ENCODE results near the gene ST6GAL1. TPM values are rescaled to one million over a fixed set of nuclear protein-coding genes. Genes with fewer than 3 reads are reported as not detected.
A peak's percentile ranks its signal among the peaks of the same experiment; 100 is the strongest.

ST6GAL1 gene
- total RNA-seq, 1 donor from 2014 or later, result 36.6 TPM

DNA sequence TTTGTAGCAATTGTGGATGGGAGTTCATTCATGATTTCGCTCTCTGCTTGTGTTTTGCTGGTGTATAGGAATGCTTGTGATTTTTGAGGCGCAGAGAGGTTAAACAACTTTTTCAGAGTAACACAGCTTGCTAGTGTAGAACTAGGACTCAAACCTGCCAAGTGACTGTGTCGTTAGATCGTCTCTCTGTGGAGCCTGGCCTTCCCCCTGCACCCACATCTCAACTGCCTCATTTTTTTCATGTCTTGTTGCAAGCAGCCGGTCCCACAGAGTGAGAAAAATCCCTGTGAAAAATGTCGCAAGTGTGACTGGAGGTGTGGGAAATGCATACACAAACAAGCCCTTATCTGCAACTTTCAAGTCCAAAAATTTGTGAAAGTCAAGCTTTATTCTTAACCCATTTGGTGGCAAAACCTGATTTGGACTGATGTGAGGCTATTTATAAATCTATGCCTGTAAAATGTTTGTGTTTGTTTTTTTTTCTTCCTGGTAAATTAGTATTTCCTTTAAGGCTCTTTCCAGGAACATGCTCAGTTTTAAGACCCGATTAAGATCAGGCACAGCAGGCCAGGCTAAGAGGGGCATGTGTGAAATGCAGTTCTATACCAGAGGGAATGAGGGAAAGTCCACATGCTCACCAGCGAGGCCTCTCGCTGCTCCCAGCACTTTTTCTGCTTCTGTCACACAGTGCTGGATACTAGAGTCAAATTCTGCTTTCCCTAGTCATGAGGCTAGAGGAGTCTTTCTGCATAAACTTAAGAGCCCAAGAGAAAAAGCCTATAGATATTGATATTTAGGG is 25.8 kb downstream of the ST6GAL1 start:
- TF ChIP-seq, protein P1, sequence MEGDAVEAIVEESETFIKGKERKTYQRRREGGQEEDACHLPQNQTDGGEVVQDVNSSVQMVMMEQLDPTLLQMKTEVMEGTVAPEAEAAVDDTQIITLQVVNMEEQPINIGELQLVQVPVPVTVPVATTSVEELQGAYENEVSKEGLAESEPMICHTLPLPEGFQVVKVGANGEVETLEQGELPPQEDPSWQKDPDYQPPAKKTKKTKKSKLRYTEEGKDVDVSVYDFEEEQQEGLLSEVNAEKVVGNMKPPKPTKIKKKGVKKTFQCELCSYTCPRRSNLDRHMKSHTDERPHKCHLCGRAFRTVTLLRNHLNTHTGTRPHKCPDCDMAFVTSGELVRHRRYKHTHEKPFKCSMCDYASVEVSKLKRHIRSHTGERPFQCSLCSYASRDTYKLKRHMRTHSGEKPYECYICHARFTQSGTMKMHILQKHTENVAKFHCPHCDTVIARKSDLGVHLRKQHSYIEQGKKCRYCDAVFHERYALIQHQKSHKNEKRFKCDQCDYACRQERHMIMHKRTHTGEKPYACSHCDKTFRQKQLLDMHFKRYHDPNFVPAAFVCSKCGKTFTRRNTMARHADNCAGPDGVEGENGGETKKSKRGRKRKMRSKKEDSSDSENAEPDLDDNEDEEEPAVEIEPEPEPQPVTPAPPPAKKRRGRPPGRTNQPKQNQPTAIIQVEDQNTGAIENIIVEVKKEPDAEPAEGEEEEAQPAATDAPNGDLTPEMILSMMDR (IDR thresholded peaks at IDR 0.05), result no peak

DNA sequence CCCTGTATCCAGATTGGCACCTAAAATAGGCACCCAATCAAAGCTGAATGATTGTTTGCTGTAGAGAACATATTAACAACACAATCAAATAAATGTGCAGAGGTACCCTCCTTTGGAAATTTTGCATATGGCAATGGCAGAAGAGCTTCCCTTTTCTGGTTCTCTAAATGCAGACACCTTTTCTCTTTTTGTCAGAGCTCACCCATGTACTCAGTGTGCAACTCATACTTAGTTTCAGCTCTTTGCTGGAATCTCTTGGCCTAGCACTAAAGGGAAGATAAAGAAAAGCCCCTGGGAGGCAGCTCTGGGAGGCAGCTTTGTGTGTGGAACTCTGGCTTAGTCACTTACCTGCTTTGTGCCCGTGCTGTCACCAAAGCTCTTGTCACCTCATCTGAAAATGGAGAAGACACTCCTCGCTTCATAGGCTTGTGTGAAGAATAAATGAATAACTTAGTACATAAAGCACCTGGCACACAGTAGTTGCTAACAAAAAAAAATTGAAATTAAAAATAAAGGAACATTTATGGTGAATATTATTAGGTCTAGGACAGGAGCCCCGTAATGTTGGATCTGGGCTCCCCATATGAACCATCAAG is 28.8 kb downstream of the ST6GAL1 start:
- no peak for DNase-seq (ENCODE audit: low spot score)
- Mint-ChIP-seq H3K9me3 (ENCODE audit: low read depth) (no peaks in the 10 kb centered on the region), H3K36me3 (ENCODE audit: low read depth) (peaks cover 4% of the 10 kb centered on the region), H3K4me1 (ENCODE audit: low read depth) (peaks cover 36% of the 10 kb centered on the region), H3K4me3 (ENCODE audit: unreplicated experiment) (no peak overlapping the region), H3K27ac (ENCODE audit: unreplicated experiment) (no peak overlapping the region), H3K27me3 (ENCODE audit: low read depth) (no peaks in the 10 kb centered on the region)
- TF ChIP-seq, protein P1 (IDR thresholded peaks at IDR 0.05), result peak; percentile 31

More for the DNA sequence above, 25.8 kb downstream of the ST6GAL1 start:
- H3K9me3 Mint-ChIP-seq (ENCODE audit: low read depth), result peaks cover 3% of the 10 kb centered on the region
- no peak for DNase-seq (ENCODE audit: low spot score)
- no peaks in the 10 kb centered on the region for H3K27me3 Mint-ChIP-seq (ENCODE audit: low read depth)
- peak overlapping the region; percentile 46 for H3K27ac Mint-ChIP-seq (ENCODE audit: unreplicated experiment)
- H3K4me3 Mint-ChIP-seq (ENCODE audit: unreplicated experiment), result no peak overlapping the region
- H3K36me3 Mint-ChIP-seq (ENCODE audit: low read depth), result peaks cover 8% of the 10 kb centered on the region
- H3K4me1 Mint-ChIP-seq (ENCODE audit: low read depth), result peaks cover 29% of the 10 kb centered on the region

DNA sequence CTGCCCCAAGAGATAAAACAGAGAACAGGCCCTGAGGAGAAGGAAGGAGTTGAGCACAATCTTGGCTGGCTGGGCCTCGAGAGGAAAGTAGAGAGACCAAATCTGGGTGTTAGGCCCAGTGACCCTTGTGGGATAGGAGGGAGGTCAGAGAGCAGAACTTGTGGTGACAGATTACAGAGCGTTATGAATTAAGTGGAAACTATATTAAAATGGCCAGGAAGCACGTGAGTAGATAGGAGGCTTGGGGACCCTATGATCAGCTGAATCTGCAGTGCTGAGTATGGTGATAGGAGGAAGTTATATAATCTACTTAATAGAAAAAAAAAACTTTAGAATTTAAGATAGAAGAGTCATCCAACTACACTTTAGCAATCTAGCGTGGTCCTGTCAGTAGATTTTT is 30.0 kb downstream of the ST6GAL1 start:
- no peak overlapping the region for H3K4me3 Mint-ChIP-seq (ENCODE audit: unreplicated experiment)
- TF ChIP-seq, protein P1 (IDR thresholded peaks at IDR 0.05), result no peak

DNA sequence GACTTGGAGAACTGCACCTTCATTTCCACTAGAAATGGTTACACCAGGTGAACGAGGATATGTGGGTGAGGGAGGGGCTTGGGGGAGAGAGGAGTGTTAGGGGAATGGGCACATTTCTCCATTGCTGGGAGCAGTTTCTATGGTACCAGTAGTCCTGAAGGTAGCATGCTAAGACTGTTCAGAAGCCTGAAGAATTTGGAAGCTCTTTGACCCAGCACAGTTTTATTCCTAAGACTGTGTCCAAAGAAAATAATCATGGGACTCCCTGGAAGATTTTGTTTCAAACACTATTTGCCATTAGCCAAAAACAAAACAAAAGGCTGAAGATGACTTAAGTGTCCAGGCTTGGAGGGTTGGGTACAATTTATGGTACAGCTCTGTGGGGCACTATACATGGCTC is 32.1 kb downstream of the ST6GAL1 start:
- H3K4me3 Mint-ChIP-seq (ENCODE audit: unreplicated experiment), result no peak overlapping the region
- H3K36me3 Mint-ChIP-seq (ENCODE audit: low read depth), result peaks cover 4% of the 10 kb centered on the region
- no peak for DNase-seq (ENCODE audit: low spot score)
- H3K9me3 Mint-ChIP-seq (ENCODE audit: low read depth), result no peaks in the 10 kb centered on the region
- peaks cover 32% of the 10 kb centered on the region for H3K4me1 Mint-ChIP-seq (ENCODE audit: low read depth)
- H3K27me3 Mint-ChIP-seq (ENCODE audit: low read depth), result no peaks in the 10 kb centered on the region
- TF ChIP-seq, protein P1 (IDR thresholded peaks at IDR 0.05), result no peak
- peak overlapping the region; percentile 72 for H3K27ac Mint-ChIP-seq (ENCODE audit: unreplicated experiment)

More for the DNA sequence above, 30.0 kb downstream of the ST6GAL1 start:
- Mint-ChIP-seq H3K36me3 (ENCODE audit: low read depth) (peaks cover 4% of the 10 kb centered on the region), H3K4me1 (ENCODE audit: low read depth) (peaks cover 36% of the 10 kb centered on the region), H3K9me3 (ENCODE audit: low read depth) (no peaks in the 10 kb centered on the region), H3K27ac (ENCODE audit: unreplicated experiment) (no peak overlapping the region), H3K27me3 (ENCODE audit: low read depth) (no peaks in the 10 kb centered on the region)
- DNase-seq (ENCODE audit: low spot score), result no peak

DNA sequence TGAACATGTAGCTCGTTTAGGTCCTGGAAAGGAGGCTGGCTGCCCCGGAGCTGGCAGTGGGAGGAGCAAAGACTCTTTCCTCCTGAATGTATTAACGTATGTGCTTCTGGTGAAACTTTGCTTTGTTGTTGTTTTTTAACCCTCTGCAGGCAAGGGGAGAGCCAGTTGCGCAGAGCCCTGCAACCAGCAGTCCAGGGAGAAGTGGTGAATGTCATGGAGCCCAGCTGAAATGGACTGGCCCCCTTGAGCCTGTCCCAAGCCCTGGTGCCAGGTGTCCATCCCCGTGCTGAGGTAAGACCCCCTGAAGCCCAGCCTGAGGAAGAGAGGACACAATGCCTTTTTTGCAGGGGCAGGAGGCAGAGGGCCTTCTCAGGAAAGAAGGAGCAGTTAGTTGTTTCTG is 33.3 kb downstream of the ST6GAL1 start:
- DNase-seq (ENCODE audit: low spot score), result no peak
- H3K9me3 Mint-ChIP-seq (ENCODE audit: low read depth), result peaks cover 3% of the 10 kb centered on the region
- H3K36me3 Mint-ChIP-seq (ENCODE audit: low read depth), result peaks cover 7% of the 10 kb centered on the region
- TF ChIP-seq, protein P1 (IDR thresholded peaks at IDR 0.05), result no peak
- no peak overlapping the region for H3K4me3 Mint-ChIP-seq (ENCODE audit: unreplicated experiment)
- H3K27ac Mint-ChIP-seq (ENCODE audit: unreplicated experiment), result no peak overlapping the region
- H3K27me3 Mint-ChIP-seq (ENCODE audit: low read depth), result no peaks in the 10 kb centered on the region
- peaks cover 44% of the 10 kb centered on the region for H3K4me1 Mint-ChIP-seq (ENCODE audit: low read depth)
